Superior temporal gyrus (tissue), 1 donor: Measurements from ENCODE around the gene MYO1B.
"Not testable (repeated sequence)": the region's sequence is repeated elsewhere in the genome, so short reads cannot be mapped to it uniquely, and the experiment has no call there.

Source experiments
- DNase-seq: peaks from one replicate; pipeline ENCODE4 v3.0.0-alpha.2; 2016; ENCODE audit errors: extremely low spot score

MYO1B gene

DNA sequence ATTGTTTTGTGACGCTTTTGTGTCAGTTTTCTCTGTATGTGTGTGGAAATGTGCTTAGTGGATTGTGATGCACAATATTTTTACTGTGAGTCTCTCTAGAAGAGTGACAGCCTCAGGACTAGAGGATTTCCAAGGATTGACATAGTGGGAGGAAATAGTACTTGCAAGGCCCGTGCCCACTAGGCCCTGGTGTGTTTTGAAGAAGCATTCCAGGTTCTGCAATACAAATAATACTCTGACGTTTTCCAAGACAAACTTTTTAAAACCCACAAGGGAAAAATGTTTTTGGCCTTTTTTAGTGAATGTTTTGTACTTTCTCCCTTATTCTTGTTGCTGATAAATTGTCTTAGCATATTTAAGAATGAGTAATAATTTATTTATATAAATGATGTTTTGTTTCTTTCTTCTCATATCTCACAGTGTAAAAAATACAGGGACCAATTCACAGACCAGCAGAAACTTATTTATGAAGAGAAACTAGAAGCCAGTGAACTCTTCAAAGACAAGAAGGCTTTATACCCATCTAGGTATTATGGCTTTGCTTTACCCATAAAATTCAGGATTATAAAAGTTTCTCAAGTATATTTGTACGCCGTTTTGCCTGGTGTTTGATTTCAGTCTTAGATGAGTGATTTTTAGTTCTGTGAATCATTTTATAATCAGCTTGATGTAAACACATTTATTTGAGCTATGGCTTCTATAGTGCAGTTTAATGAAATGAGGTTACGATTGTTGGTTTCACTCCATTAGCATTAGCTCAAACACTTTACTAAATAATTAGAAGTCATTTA is 165.6 kb downstream of the MYO1B start:
- DNase-seq = no peak

DNA sequence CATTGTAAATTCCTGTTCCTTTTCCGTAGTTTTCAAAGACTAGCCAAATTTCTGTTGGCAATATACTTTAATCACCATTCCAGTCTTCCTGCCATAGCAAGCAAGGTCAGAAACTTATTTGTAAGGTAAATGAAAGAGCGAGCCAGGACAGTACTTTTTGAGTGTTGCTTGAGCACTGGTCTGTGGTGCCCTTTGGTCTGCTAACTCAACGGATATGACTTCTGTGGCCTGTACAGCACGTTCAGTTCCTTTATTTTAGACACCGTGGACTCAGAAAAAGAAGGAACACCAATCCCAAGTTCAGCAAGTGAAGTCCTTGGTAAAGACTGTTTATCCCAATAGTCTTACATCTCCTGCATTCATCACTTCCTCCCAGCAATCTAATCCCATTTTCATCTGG is 166.3 kb downstream of the MYO1B start:
- no peak for DNase-seq

GRCh38 chr2:191412353-191412752 is 167.1 kb downstream of the MYO1B start:
- DNase-seq = peak; percentile 39

DNA sequence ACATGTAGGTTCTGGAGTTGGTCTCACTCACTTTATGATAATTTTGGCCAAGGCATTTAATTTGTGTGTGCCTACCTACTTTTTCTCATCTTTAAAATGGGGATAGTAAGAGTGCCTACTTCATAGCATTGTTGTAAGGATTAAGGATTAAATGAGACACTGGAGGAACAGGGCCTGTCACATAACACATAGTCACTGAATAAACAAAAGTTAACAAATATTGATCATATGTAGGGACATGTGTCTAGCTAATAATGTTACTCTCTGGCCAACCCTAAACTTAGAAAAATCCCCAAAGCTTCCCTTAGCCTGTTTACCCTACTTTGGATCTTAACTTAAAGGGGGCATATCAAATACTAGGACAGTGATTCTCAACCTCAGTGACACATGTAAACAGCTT is 169.9 kb downstream of the MYO1B start:
- no peak for DNase-seq

DNA sequence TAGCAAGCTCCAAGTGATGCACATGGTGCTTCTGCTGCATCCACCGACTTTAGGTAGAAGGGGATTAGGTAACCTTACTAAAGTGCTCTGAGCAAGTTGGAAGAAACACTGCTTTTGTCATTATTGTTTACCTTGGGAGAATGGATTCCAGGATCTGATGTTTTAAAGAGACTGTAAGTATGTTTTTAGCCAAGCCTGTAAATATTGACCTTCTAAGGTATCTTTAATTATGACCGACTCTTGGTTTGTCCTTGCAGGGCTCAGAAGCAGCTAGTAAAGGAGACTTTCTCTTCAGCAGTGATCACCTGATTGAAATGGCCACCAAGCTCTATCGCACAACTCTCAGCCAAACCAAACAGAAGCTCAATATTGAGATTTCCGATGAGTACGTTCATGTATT is 170.7 kb downstream of the MYO1B start:
- DNase-seq = no peak

GRCh38 chr2:191417746-191418145 is 172.5 kb downstream of the MYO1B start:
- no peak for DNase-seq

DNA sequence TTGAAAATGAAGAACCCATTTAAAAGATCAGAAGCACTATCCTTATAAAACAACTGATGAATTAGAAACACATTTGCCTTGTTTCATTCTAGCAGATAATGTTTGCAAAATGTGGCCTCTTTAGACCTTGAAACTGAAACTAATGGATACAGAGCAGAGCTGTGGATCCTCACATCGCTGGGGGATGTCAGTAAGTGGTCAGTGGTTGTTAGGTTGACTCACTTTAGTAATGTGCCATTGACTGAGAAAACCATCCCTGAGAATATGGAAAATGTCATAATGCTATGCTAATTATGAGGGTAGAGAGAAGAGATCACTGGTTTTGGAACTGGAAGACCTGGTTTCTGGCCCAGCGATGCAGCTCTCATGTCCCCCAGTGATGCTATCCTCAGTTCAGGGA is 176.7 kb downstream of the MYO1B start:
- no peak for DNase-seq

GRCh38 chr2:191427031-191427430 is 181.8 kb downstream of the MYO1B start:
- DNase-seq = no peak

- DNase-seq = no peak
These were observed 182.9 kb downstream of the MYO1B start for GRCh38 chr2:191428141-191428540.

DNA sequence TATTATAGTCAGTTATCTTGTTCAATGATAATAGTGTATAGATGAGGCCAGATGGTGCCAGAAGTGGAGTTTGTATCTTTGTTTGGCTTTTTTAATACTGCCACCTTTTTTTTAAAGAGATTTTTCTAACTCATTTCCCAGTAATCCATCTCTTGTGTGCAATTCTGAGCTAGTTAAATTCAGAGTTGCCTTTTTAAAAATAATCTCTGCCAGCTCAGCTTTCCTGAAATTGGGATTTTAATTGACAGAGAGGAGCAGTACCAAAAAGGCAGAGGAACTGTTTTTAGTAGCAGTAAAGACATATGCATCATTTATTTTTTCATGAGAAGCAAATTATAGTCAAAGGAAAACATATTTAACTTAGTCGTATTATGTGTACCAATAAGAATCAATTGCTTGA is 185.3 kb downstream of the MYO1B start:
- DNase-seq = no peak

DNA sequence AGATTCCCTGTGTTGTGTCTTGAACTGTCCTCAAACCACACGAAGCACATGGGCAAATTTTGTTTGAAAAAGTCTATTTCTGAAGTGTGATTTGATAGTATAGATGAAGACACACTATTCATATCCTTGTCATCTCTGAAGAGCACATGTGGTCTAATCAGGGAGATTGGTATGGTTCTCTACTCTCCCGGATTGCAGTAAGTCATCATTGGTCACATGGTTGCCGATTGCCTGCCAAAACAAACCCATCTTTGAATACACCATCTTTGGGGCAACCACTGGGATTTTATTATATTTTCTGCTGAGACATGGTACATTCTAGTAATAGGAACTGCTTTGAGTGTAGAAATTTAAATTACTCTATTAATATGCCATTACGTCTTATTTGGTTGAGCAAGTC is 186.9 kb downstream of the MYO1B start:
- no peak for DNase-seq

- DNase-seq = no peak
These were observed 188.9 kb downstream of the MYO1B start for GRCh38 chr2:191434072-191434471.

DNA sequence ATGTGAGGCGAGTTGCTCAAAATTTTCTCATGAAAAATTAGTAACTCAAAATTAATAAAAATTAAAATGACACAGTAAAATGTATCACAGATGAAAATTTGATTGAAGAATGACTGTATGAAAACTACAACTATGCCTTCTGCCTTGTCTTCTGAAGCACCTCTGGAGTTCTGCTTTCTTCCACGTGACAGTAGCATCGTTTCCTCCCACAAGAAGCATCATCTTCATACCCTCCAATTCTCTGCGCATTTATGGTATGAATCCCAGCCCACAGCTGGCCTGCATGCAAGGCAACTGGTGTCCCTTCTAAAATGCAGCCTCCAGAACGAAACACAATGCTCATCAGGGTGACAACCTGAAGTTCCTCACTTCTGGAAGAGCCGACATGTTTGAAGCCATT is 189.9 kb downstream of the MYO1B start:
- no peak for DNase-seq

DNA sequence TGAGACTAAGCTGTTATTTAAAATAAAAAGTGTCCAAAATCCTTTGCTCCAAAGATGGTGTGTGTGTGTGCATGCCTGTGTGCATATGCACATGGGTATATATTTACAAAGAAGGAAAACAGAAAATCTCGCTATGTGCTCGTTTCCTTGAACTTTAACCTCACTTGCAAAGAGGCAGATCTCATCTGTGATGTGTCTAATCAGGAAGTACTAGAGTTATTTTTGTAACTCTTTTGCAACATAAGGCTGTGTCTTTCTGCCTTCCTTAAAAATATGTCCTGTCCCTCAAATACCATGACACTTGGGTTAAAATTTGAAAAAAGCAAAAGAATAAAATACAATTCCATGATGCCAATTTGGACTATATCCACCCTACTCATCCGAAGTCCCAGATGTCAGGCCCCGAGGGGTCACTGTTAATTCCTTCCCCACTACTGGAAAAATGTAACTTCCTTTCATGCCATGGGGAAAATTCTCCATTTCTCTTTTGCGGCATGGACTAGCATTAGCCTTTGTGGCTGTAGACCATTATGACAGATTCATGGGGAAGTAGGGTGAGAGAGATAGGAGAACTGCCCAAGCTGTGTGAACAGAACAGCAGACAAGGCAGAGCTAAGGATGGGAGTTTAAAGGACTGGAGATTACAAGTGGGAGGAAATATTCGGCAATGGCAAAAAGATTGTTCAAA is 191.3 kb downstream of the MYO1B start:
- no peak for DNase-seq

GRCh38 chr2:191439481-191439880 is 194.3 kb downstream of the MYO1B start:
- no peak for DNase-seq

GRCh38 chr2:191441496-191442214 is 196.5 kb downstream of the MYO1B start:
- peak; percentile 22 for DNase-seq

- no peak for DNase-seq
These were observed 198.2 kb downstream of the MYO1B start for GRCh38 chr2:191443446-191443845.

GRCh38 chr2:191446910-191447309 is 201.7 kb downstream of the MYO1B start:
- DNase-seq = no peak

- no peak for DNase-seq
These were observed 205.9 kb downstream of the MYO1B start for GRCh38 chr2:191451116-191451515.

- DNase-seq = no peak
These were observed 206.9 kb downstream of the MYO1B start for GRCh38 chr2:191452065-191452464.

DNA sequence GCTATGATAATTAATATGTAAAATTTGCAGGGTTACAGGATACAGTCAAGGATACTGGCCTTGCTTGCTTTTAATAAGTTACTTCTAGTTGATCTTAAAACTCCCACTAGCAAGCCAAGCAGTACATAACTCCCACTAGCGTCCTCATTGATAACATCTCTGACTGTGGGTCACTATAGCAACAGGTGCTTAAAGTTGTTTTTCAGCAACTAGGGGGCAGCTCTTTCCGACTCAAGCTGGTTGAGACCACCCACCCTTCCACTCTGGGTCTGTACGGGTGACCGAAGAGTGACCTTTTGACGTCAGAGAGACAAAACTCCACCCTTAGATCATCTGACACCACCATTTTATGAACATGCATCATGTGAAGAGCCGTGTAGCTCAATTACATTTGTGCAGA is 208.6 kb downstream of the MYO1B start:
- no peak for DNase-seq

DNA sequence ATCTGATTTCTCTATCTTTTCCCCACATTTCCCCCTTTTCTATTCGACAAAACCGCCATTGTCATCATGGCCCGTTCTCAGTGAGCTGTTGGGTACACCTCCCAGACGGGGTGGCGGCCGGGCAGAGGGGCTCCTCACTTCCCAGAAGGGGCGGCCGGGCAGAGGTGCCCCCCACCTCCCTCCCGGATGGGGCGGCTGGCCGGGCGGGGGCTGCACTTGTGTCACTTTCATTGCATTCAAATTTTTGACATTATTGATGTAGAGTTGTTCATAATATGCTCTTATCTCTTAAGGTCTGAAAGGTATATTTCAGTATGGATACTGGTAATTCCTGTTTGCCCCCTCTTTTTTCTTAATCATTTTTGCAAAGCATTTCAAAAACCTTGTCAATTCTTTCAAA is 211.3 kb downstream of the MYO1B start:
- DNase-seq = not testable (repeated sequence)

DNA sequence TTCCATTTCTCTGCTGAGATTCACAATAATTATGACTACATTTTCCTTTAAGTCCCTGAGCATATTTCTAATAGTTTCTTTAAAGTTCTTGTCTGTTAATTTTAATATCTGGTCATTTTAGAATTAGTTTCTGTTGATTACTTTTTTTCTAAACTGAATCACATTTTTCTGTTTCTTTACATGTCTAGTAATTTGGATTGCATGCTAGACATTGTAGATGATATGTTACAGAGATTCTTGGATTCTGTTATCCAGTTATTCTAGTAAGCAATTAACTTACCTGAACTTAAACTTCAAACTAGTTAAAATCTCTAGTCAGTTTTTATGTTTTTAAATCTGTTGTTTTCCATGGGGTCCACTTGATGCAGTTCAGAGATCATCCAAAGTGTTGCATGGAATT is 214.0 kb downstream of the MYO1B start:
- no peak for DNase-seq
